Measurements from ENCODE around the gene GPHB5.

DNA sequence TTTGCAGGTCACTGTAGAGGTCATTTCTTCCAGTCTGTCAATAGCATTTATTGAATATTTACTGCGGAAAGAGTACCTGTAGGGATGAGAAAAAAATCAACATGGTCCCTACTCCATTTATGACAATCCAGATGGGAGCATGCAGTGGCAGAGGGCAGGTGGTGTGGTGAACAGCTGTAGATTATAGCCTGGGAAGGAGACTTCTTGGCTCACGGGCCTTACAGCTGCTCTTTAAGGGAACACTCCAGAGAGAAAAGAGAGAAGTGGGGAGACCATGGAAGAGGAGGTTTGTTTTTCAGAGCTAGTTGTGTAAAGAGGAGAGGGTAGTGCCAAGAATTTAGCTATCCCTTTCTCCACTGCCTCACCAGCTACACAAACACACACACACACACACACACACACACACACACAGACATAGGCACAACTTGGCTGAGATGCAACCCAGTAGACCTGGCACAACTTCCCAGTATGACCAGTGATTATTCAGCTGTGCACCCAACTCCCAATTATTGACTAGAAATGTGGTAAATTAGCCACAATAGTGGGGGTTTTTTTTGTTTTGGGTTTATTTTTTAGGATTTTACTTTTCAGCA lies 41.0 kb downstream of the GPHB5 start:
- TF ChIP-seq ELF1 (tag; IDR thresholded peaks at IDR 0.05) (no peak), MYNN (IDR thresholded peaks at IDR 0.05) (no peak), MYNN (CRISPR knock-in tag; IDR thresholded peaks at IDR 0.05) (no peak), GABPA (tag; conservative IDR thresholded peaks at IDR 0.05; ENCODE audit: low read depth) (no peak), CTCF (IDR thresholded peaks at IDR 0.05 in 2 of 3, conservative IDR thresholded peaks at IDR 0.05 in 1 of 3; ENCODE audit: insufficient read depth in 2 of 3, low read depth in 1 of 3, low read length in 3 of 3) (no peak), NFRKB (IDR thresholded peaks at IDR 0.05; ENCODE audit: low read depth) (no peak), U2AF1 (optimal IDR thresholded peaks at IDR 0.05; ENCODE audit: low read depth, low read length) (no peak), POLR2A (conservative IDR thresholded peaks at IDR 0.05) (no peak), ZNF780A (CRISPR knock-in tag; IDR thresholded peaks at IDR 0.05) (no peak)
- TF ChIP-seq, protein P1, sequence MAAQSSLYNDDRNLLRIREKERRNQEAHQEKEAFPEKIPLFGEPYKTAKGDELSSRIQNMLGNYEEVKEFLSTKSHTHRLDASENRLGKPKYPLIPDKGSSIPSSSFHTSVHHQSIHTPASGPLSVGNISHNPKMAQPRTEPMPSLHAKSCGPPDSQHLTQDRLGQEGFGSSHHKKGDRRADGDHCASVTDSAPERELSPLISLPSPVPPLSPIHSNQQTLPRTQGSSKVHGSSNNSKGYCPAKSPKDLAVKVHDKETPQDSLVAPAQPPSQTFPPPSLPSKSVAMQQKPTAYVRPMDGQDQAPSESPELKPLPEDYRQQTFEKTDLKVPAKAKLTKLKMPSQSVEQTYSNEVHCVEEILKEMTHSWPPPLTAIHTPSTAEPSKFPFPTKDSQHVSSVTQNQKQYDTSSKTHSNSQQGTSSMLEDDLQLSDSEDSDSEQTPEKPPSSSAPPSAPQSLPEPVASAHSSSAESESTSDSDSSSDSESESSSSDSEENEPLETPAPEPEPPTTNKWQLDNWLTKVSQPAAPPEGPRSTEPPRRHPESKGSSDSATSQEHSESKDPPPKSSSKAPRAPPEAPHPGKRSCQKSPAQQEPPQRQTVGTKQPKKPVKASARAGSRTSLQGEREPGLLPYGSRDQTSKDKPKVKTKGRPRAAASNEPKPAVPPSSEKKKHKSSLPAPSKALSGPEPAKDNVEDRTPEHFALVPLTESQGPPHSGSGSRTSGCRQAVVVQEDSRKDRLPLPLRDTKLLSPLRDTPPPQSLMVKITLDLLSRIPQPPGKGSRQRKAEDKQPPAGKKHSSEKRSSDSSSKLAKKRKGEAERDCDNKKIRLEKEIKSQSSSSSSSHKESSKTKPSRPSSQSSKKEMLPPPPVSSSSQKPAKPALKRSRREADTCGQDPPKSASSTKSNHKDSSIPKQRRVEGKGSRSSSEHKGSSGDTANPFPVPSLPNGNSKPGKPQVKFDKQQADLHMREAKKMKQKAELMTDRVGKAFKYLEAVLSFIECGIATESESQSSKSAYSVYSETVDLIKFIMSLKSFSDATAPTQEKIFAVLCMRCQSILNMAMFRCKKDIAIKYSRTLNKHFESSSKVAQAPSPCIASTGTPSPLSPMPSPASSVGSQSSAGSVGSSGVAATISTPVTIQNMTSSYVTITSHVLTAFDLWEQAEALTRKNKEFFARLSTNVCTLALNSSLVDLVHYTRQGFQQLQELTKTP (IDR thresholded peaks at IDR 0.05; ENCODE audit: low read depth in 1 of 2, partially characterized antibody in 2 of 2): no peak

Measured in K562 (cell line).